K562 (cell line): ENCODE results near the gene HOXB1. TPM values are rescaled to one million over a fixed set of nuclear protein-coding genes. Genes with fewer than 3 reads are reported as not detected.

ENCODE experiments used
- BRF1 ChIP-seq: IDR thresholded peaks from 3 replicates; pipeline ENCODE4 v1.6.1; 2011; ENCODE audit warnings: borderline replicate concordance, mild to moderate bottlenecking; ENCODE audit not compliant: insufficient read length; ENCODE audit errors: extremely low read depth
- CBX8 ChIP-seq: fragments of 200-600 bp; sonication (generic); IDR thresholded peaks from 2 replicates; pipeline ENCODE4 v1.6.1; 2012; ENCODE audit warnings: borderline replicate concordance, mixed run types, low read depth, mild to moderate bottlenecking, moderate library complexity, mixed read lengths, low read length, control low read depth, inconsistent platforms; ENCODE audit not compliant: poor library complexity, severe bottlenecking; ENCODE audit errors: extremely low read depth
- PHF8 ChIP-seq: fragments of 200-600 bp; sonication (generic); IDR thresholded peaks from 2 replicates; pipeline ENCODE4 v1.6.1; 2012; ENCODE audit warnings: mixed run types, mild to moderate bottlenecking, inconsistent platforms, low read length, moderate library complexity, borderline replicate concordance
- POLR2A ChIP-seq: fragments of 450-650 bp; conservative IDR thresholded peaks from 2 replicates; pipeline ENCODE4 v1.6.1; 2016
- POLR2G ChIP-seq: fragments of 200-400 bp; formaldehyde crosslinking; IDR thresholded peaks from 2 replicates; pipeline ENCODE4 v1.6.1; 2017; ENCODE audit warnings: low read depth, mild to moderate bottlenecking, antibody characterized with exemption, low read length, moderate library complexity
- PYGO2 ChIP-seq: fragments of 450-650 bp; IDR thresholded peaks from 2 replicates; pipeline ENCODE4 v1.6.1; 2016; ENCODE audit warnings: mild to moderate bottlenecking, missing genetic modification characterization, moderate library complexity, missing compliant biosample characterization
- ZBTB26 ChIP-seq: fragments of 450-650 bp; formaldehyde crosslinking; IDR thresholded peaks from 2 replicates; pipeline ENCODE4 v1.4.0; 2022; ENCODE audit warnings: missing genetic modification characterization
- ZHX1 ChIP-seq: fragments of 150-350 bp; conservative IDR thresholded peaks from 2 replicates; pipeline ENCODE4 v1.6.1; 2014; ENCODE audit warnings: low read length
- polyA plus RNA-seq, 8 experiments: library from polyadenylated mRNA; depleted of rRNA in 4 of 8; stranded (reverse) in 5 of 8; unstranded in 3 of 8; fragments of >200 nt; fragmentation: Nextera tagmentation in 2 of 8; fragmentation: Illumina TruSeq in 1 of 8; extraction: Ambion mirVana in 2 of 8; extraction: Trizol in 1 of 8; gene quantifications; 2 replicates each; pipeline versions ENCODE4 v1.2.1 to v1.2.3, GENCODE V29; 2011 to 2014; ENCODE audit warnings: inconsistent platforms in 1 of 8, missing spikeins in 1 of 8
- total RNA-seq, 7 experiments: library from RNA; depleted of rRNA in 6 of 7; stranded (reverse); fragments of >200 nt in 6 of 7; fragmentation: Illumina TruSeq in 2 of 7; extraction: Trizol in 2 of 7; gene quantifications; 2 replicates each; pipeline versions ENCODE4 v1.2.1 to v1.2.3, GENCODE V29; 2011 to 2021; ENCODE audit warnings: low replicate concordance in 1 of 7

HOXB1 gene
- total and polyA plus RNA-seq, 9 of the 15 experiments (the other 6 are each of a cell fraction or from before 2014, with no cell fraction given): 0.04 TPM; not detected in 8

- TF ChIP-seq BRF1 (no peak), POLR2A (no peak), POLR2G (no peak), PYGO2 (tag) (no peak), PHF8 (no peak), ZHX1 (no peak), CBX8 (no peak), ZBTB26 (CRISPR knock-in tag) (no peak)
These were observed 31.6 kb downstream of the HOXB1 start (continued) for GRCh38 chr17:48499248-48499647.
